Endodermal cell (in vitro differentiated cells): ENCODE results near the gene MRPS18B. TPM values are rescaled to one million over a fixed set of nuclear protein-coding genes. Genes with fewer than 3 reads are reported as not detected.
"Not testable (repeated sequence)": the region's sequence is repeated elsewhere in the genome, so short reads cannot be mapped to it uniquely, and the experiment has no call there.

Experiments used
- DNase-seq: peaks from one replicate; pipeline ENCODE4 v3.0.0-alpha.2; 2017
- H3K27ac ChIP-seq: 2 replicates; pipeline ENCODE4 v1.5.1; 2013; ENCODE audit warnings: mild to moderate bottlenecking, low read depth, low read length, moderate library complexity
- H3K27me3 ChIP-seq: 2 replicates; pipeline ENCODE4 v1.6.1; 2013; ENCODE audit warnings: mild to moderate bottlenecking, low read length, moderate library complexity; ENCODE audit not compliant: insufficient read depth, control insufficient read depth, poor library complexity, severe bottlenecking
- H3K36me3 ChIP-seq: 2 replicates; pipeline ENCODE4 v1.7.0; 2013; ENCODE audit warnings: mild to moderate bottlenecking, low read length, moderate library complexity; ENCODE audit not compliant: control insufficient read depth, insufficient read depth
- H3K4me1 ChIP-seq: one replicate; pipeline ENCODE4 v1.7.0; 2013; ENCODE audit warnings: low read length; ENCODE audit not compliant: control insufficient read depth, insufficient read depth
- H3K4me3 ChIP-seq: 2 replicates; pipeline ENCODE4 v1.5.1; 2013; ENCODE audit warnings: mild to moderate bottlenecking, low read length, moderate library complexity
- H3K9ac ChIP-seq: 2 replicates; pipeline ENCODE4 v1.6.1; 2013; ENCODE audit warnings: mild to moderate bottlenecking, low read length, moderate library complexity; ENCODE audit not compliant: poor library complexity, severe bottlenecking; ENCODE audit errors: extremely low read depth
- H3K9me3 ChIP-seq: 2 replicates; pipeline ENCODE4 v1.6.1; 2013; ENCODE audit warnings: mild to moderate bottlenecking, low read length, moderate library complexity; ENCODE audit not compliant: control insufficient read depth
- H3K27ac Mint-ChIP-seq: 2 replicates; pipeline ENCODE4 v1.8.0; 2020; ENCODE audit warnings: mixed read lengths
- H3K27me3 Mint-ChIP-seq: 2 replicates; pipeline ENCODE4 v1.8.0; 2021; ENCODE audit warnings: mild to moderate bottlenecking, mixed read lengths; ENCODE audit not compliant: insufficient read depth
- H3K36me3 Mint-ChIP-seq: 2 replicates; pipeline ENCODE4 v1.8.0; 2020; ENCODE audit warnings: low read depth, mixed read lengths
- H3K4me1 Mint-ChIP-seq: 2 replicates; pipeline ENCODE4 v1.8.0; 2020; ENCODE audit warnings: mixed read lengths
- H3K4me3 Mint-ChIP-seq: 2 replicates; pipeline ENCODE4 v1.8.0; 2020; ENCODE audit warnings: mild to moderate bottlenecking, moderate library complexity, mixed read lengths
- H3K9me3 Mint-ChIP-seq: 2 replicates; pipeline ENCODE4 v1.8.0; 2020; ENCODE audit warnings: mild to moderate bottlenecking, mixed read lengths
- WGBS, 2 experiments: methylation state at CpG; one replicate each; pipeline versions ENCODE4 v1.1.5 to v1.1.7; 2013; ENCODE audit warnings: missing lambda C conversion rate in 2 of 2, mixed read lengths in 1 of 2; ENCODE audit not compliant: insufficient coverage in 1 of 2, insufficient read length in 1 of 2; 5-methylcytosine and 5-hydroxymethylcytosine counted together
- total RNA-seq, 2 donors: library from RNA; stranded (reverse); fragmentation: NEBNext Ultra II Directional in 1 of 2; extraction: Animal tissue kit (Norgen Biotek cat#: 25700) in 1 of 2; gene quantifications; 2 replicates in 1 of 2; 3 replicates in 1 of 2; pipeline ENCODE4 v1.2.1, GENCODE V29; 2021
- TF ChIP-seq, protein P1 (sequence below): fragments of 200-600 bp; sonication (generic); conservative IDR thresholded peaks from 2 replicates; pipeline ENCODE4 v1.5.0; 2021; ENCODE audit warnings: antibody characterized with exemption, mild to moderate bottlenecking

MRPS18B gene
- total RNA-seq, 2 donors from 2014 or later, result 37.6 to 39.7 TPM

DNA sequence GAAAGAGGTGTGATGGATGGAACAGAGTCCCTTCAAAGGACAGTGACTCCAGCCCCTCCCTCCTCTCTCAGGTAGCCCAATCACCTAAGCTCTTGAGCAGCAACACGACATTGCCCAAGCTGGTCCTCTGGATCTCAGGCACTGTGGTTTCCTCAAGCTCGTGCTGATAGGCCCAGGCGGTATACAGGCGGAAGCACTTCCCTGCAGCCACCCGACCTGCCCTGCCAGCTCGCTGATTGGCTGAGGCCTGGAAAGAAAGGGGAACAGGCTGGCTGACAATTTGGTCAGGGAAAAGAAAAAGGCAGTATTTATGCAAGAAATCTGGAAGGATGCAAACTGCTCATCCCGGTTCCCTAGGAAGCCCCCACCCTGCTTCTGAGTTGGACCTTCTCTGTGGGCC lies 38.9 kb downstream of the MRPS18B start:
- no peaks in the 10 kb centered on the region for H3K9me3 Mint-ChIP-seq
- no peaks in the 10 kb centered on the region for H3K4me1 Mint-ChIP-seq
- TF ChIP-seq, protein P1, sequence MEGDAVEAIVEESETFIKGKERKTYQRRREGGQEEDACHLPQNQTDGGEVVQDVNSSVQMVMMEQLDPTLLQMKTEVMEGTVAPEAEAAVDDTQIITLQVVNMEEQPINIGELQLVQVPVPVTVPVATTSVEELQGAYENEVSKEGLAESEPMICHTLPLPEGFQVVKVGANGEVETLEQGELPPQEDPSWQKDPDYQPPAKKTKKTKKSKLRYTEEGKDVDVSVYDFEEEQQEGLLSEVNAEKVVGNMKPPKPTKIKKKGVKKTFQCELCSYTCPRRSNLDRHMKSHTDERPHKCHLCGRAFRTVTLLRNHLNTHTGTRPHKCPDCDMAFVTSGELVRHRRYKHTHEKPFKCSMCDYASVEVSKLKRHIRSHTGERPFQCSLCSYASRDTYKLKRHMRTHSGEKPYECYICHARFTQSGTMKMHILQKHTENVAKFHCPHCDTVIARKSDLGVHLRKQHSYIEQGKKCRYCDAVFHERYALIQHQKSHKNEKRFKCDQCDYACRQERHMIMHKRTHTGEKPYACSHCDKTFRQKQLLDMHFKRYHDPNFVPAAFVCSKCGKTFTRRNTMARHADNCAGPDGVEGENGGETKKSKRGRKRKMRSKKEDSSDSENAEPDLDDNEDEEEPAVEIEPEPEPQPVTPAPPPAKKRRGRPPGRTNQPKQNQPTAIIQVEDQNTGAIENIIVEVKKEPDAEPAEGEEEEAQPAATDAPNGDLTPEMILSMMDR, result no peak
- H3K27me3 Mint-ChIP-seq, result no peaks in the 10 kb centered on the region
- WGBS, 2 experiments, result 93% methylated on average over 5 to 7 of the region's 7 CpGs
- no peak for DNase-seq
- no peak overlapping the region for H3K9ac ChIP-seq
- no peaks in the 10 kb centered on the region for H3K4me1 ChIP-seq
- no peaks in the 10 kb centered on the region for H3K27me3 ChIP-seq
- H3K27ac Mint-ChIP-seq, result no peak overlapping the region
- no peak overlapping the region for H3K4me3 Mint-ChIP-seq
- no peaks in the 10 kb centered on the region for H3K9me3 ChIP-seq
- peaks cover 91% of the 10 kb centered on the region for H3K36me3 ChIP-seq
- no peak overlapping the region for H3K27ac ChIP-seq
- H3K4me3 ChIP-seq, result no peak overlapping the region
- peaks cover 73% of the 10 kb centered on the region for H3K36me3 Mint-ChIP-seq

DNA sequence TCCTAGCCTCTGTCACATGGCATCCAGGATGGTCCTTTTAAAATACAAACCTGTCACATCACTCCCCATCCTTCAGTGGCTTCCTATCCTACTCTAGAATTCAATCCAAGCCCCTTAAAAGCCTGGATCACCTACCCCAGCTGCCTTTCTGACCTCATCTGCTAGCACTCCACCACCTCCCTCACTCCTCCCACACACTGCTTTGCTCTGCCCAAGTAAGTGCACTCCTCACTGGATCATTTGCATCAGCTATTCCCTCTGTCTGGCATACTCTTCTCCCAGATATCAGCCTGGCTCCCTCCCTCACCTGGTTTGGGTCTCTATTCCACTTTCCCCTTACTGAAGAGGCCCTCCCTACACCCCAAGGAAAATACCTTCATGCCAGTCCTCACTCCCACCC lies 39.8 kb downstream of the MRPS18B start:
- Histone ChIP-seq H3K4me3 (no peak overlapping the region), H3K36me3 (peaks cover 91% of the 10 kb centered on the region), H3K27ac (no peak overlapping the region), H3K9ac (no peak overlapping the region), H3K27me3 (no peaks in the 10 kb centered on the region), H3K4me1 (no peaks in the 10 kb centered on the region), H3K9me3 (no peaks in the 10 kb centered on the region)
- TF ChIP-seq, protein P1, result no peak
- Mint-ChIP-seq H3K36me3 (peaks cover 74% of the 10 kb centered on the region), H3K9me3 (no peaks in the 10 kb centered on the region), H3K27me3 (no peaks in the 10 kb centered on the region), H3K27ac (no peak overlapping the region), H3K4me1 (no peaks in the 10 kb centered on the region), H3K4me3 (no peak overlapping the region)
- no peak for DNase-seq

DNA sequence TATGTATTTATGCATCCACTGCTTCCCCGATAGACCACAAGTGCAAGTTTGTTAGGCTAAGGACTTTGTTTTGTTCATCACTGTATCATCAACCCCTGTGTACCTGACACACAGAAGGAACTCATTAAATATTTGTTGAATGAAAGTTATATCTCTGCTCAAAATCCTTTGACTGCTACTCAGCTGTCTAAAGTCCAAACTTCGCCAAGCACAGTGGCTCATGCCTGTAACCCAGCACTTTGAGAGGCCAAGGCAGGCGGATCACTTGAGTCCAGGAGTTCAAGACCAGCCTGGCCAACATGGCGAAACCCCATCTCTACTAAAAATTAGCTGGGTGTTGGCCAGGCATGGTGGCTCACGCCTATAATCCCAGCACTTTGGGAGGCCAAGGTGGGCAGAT lies 40.3 kb downstream of the MRPS18B start:
- H3K27ac ChIP-seq, H3K9ac ChIP-seq, H3K27me3 Mint-ChIP-seq, H3K9me3 ChIP-seq, H3K9me3 Mint-ChIP-seq, H3K4me3 ChIP-seq, H3K27me3 ChIP-seq, H3K4me1 ChIP-seq, H3K4me3 Mint-ChIP-seq, H3K4me1 Mint-ChIP-seq, H3K27ac Mint-ChIP-seq, DNase-seq: not testable (repeated sequence)
- peaks cover 75% of the 10 kb centered on the region for H3K36me3 Mint-ChIP-seq
- peaks cover 91% of the 10 kb centered on the region for H3K36me3 ChIP-seq
- WGBS, 2 experiments, result 85 to 91% methylated on average over 3 to 5 of the region's 5 CpGs

DNA sequence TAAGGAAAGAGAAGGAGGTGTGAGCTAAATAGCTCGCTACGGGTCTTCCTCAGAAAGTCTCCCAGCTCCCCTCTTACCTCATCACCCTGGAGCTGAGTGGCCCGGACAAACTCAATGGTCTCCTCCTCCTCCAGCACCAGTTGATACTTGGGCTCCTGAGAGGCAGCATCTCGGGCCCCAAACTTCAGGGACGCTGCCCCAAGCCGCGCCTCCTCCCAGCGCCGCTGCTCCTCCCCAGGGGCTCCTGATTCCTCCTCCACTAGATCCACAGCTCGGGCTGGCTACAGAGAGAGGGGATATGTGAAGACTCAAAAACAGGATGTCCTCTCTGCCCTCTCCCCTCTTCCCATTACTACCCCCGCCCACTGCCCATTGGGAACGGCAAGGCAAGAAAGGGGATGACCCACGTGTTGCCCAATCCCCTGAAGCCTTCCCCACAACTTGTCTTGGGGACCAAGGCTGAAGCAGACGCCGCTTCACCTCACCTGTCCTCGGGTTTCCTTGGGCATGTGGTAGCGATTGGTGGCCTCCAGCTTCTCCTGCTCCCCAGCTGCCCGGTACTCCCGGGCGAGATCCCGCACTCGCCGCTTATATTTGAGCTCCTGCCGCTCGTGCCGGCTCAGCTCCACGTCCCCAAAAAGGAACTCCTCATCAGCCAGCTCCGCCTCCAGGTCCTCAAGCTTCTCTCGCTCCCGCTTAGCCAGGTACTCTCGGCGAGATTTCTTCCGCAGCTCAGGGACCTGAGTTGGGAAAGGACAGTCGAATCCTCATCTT lies 47.5 kb downstream of the MRPS18B start:
- H3K9me3 Mint-ChIP-seq, result no peaks in the 10 kb centered on the region
- Histone ChIP-seq H3K36me3 (peaks cover 69% of the 10 kb centered on the region), H3K27ac (no peak overlapping the region), H3K27me3 (no peaks in the 10 kb centered on the region), H3K4me3 (no peak overlapping the region), H3K9me3 (no peaks in the 10 kb centered on the region), H3K4me1 (no peaks in the 10 kb centered on the region), H3K9ac (no peak overlapping the region)
- H3K4me1 Mint-ChIP-seq, result peaks cover 7% of the 10 kb centered on the region
- peaks cover 72% of the 10 kb centered on the region for H3K36me3 Mint-ChIP-seq
- DNase-seq, result no peak
- no peak overlapping the region for H3K4me3 Mint-ChIP-seq
- TF ChIP-seq, protein P1, result no peak
- H3K27ac Mint-ChIP-seq, result no peak overlapping the region
- H3K27me3 Mint-ChIP-seq, result no peaks in the 10 kb centered on the region
- 93 to 97% methylated on average over 17 to 32 of the region's 34 CpGs for WGBS, 2 experiments

DNA sequence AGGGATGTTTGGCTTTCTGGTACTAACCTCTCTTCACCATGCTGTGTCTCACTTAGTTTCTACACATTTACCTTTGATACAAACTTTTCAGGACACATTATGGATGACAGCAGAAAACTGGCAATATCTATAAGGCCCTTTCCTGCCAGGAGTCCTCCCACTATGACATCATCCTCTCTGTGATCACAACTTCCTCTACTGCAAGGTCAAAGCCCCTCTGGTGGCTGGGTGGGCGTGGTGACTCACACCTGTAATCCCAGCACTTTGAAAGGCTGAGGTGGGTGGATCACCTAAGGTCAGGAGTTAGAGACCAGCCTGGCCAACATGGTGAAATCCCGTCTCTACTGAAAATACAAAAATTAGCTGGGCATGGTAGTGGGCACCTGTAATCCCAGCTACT lies 48.7 kb downstream of the MRPS18B start:
- H3K36me3 Mint-ChIP-seq, result peaks cover 76% of the 10 kb centered on the region
- not testable (repeated sequence) for H3K27ac ChIP-seq, H3K9me3 ChIP-seq, H3K27me3 Mint-ChIP-seq, H3K4me3 ChIP-seq, H3K9me3 Mint-ChIP-seq, H3K4me1 Mint-ChIP-seq, H3K4me1 ChIP-seq, H3K27ac Mint-ChIP-seq, H3K9ac ChIP-seq, H3K27me3 ChIP-seq, DNase-seq, H3K4me3 Mint-ChIP-seq
- 92% methylated on average over 2 of the region's 2 CpGs; no CpG with 5 or more reads in 1 of the 2 experiments for WGBS, 2 experiments
- peaks cover 68% of the 10 kb centered on the region for H3K36me3 ChIP-seq
